Left lung (tissue), 14 donors: ENCODE data around the gene CCL11. TPM values are rescaled to one million over a fixed set of nuclear protein-coding genes. Genes with fewer than 3 reads are reported as not detected.

Experiments used
- ATAC-seq: fragments of 200-7000 bp; cut with Tn5 transposase; one replicate; pipeline ENCODE4 v1.9.1; 2020; ENCODE audit warnings: moderate library complexity
- DNase-seq, 4 donors: peaks; one replicate each; pipeline ENCODE4 v3.0.0-alpha.2; 2013 to 2020
- H3K27ac ChIP-seq, 2 donors: fragments of 200-600 bp; sonication (generic) in 1 of 2; one replicate each; pipeline versions ENCODE4 v1.5.0 to v1.8.0; 2020 to 2021
- H3K27me3 ChIP-seq, 2 donors: fragments of 200-600 bp; sonication (generic) in 1 of 2; one replicate each; pipeline versions ENCODE4 v1.5.0 to v1.8.0; 2020 to 2021
- H3K36me3 ChIP-seq, 2 donors: fragments of 200-600 bp; sonication (generic) in 1 of 2; one replicate each; pipeline versions ENCODE4 v1.5.0 to v1.8.0; 2020 to 2021
- H3K4me1 ChIP-seq, 2 donors: fragments of 200-600 bp; one replicate each; pipeline ENCODE4 v1.8.0; 2021
- H3K4me3 ChIP-seq, 2 donors: fragments of 200-600 bp; sonication (generic) in 1 of 2; one replicate each; pipeline versions ENCODE4 v1.5.0 to v1.8.0; 2020 to 2021; ENCODE audit warnings: mild to moderate bottlenecking in 1 of 2
- H3K9me3 ChIP-seq, 2 donors: fragments of 200-600 bp; sonication (generic) in 1 of 2; one replicate each; pipeline versions ENCODE4 v1.5.0 to v1.8.0; 2020 to 2021
- CTCF ChIP-seq, 2 donors: fragments of 200-600 bp; sonication (generic) in 1 of 2; IDR thresholded peaks; one replicate each; pipeline versions ENCODE4 v1.5.0 to v1.8.0; 2021; ENCODE audit warnings: antibody characterized with exemption in 2 of 2
- intact Hi-C, 2 donors: fragments of 100-400 bp; cut with DNase I; formaldehyde crosslinking; loops; one replicate each; pipeline versions ENCODE4 v1.11.2 to v1.14.2; 2022
- long read RNA-seq, 12 donors: library from polyadenylated mRNA in 2 of 12; unstranded in 2 of 12; transcript quantifications; one replicate each; pipeline ENCODE4 v2.0.0 and lab custom pipeline, GENCODE V29; 2019 to 2026
- polyA plus RNA-seq, 6 donors: library from polyadenylated mRNA; unstranded; fragments of 120-200 nt; gene quantifications; one replicate each; pipeline ENCODE4 v1.2.1, GENCODE V29; 2013; ENCODE audit not compliant: insufficient read length in 6 of 6
- total RNA-seq, 2 donors: library from RNA; stranded (reverse); fragmentation: NEBNext Ultra II Directional; extraction: Animal tissue kit (Norgen Biotek cat#: 25700); gene quantifications; one replicate each; pipeline ENCODE4 v1.2.1, GENCODE V29; 2021
- donor health status: DM: no; HTN: yes; CAD: no.
- donor health status: DM: no; HTN: no; CAD: no.

Gene CCL11
- total RNA-seq = under 1 TPM; 0.32 to 0.42 TPM
- polyA plus RNA-seq = under 1 TPM; 0.20 to 0.99 (median 0.52) TPM
- long read RNA-seq, donor 1 = 0 reads
- long read RNA-seq, donor 2 = 0 reads
- long read RNA-seq, donor 3 = 0 reads
- long read RNA-seq, donor 4 = 0 reads
- long read RNA-seq, donor 5, partial matches to known transcripts = 0 of 1 reads
- long read RNA-seq, donor 5, other reads (novel, unspliced or antisense) = 0 of 1 reads
- long read RNA-seq, donor 6, partial matches to known transcripts = 0 of 1 reads
- long read RNA-seq, donor 6, other reads (novel, unspliced or antisense) = 0 of 1 reads
- long read RNA-seq, donor 7 = 0 reads
- long read RNA-seq, donor 8, partial matches to known transcripts = 0 of 1 reads
- long read RNA-seq, donor 8, other reads (novel, unspliced or antisense) = 0 of 1 reads
- long read RNA-seq, donor 9 = 0 reads
- long read RNA-seq, donor 10, partial matches to known transcripts = 0 of 2 reads
- long read RNA-seq, donor 10, other reads (novel, unspliced or antisense) = 0 of 2 reads
- long read RNA-seq, donor 11 = 0 reads
- long read RNA-seq, donor 12, partial matches to known transcripts = 0 of 1 reads
- long read RNA-seq, donor 12, other reads (novel, unspliced or antisense) = 0 of 1 reads

GRCh38 chr17:34285286-34285792, at the start of gene CCL11:
Gene CCL11 (plus strand): TSS chr17:34285742. CDS start chr17:34285809, 67 bp downstream.
- Histone ChIP-seq H3K4me1 (no peaks in the 10 kb centered on the region), H3K27ac (no peak within 1 kb of the TSS), H3K4me3 (no peak within 1 kb of the TSS), H3K36me3 (no peaks in the 10 kb centered on the region), H3K27me3 (no peaks in the 10 kb centered on the region), H3K9me3 (no peaks in the 10 kb centered on the region)
- TF ChIP-seq CTCF (IDR thresholded peaks at IDR 0.05) = no peak
- ATAC-seq (no peak), DNase-seq (no peak)
- intact Hi-C loops = no loop called here

GRCh38 chr17:34236281-34236892, 49.2 kb upstream of the CCL11 start:
- H3K4me3 ChIP-seq = no peak overlapping the region
- no peaks in the 10 kb centered on the region for H3K9me3 ChIP-seq
- intact Hi-C loops = no loop called here
- no peak for TF ChIP-seq CTCF (IDR thresholded peaks at IDR 0.05)
- ATAC-seq (no peak), DNase-seq (no peak)
- H3K36me3 ChIP-seq = no peaks in the 10 kb centered on the region
- H3K27me3 ChIP-seq = no peaks in the 10 kb centered on the region
- H3K4me1 ChIP-seq = peaks cover 19 to 70% of the 10 kb centered on the region in 2 donors
- peak overlapping the region in 1 of 2 donors; percentile 77 for H3K27ac ChIP-seq

- Histone ChIP-seq H3K4me3 (no peak overlapping the region), H3K27ac (peak overlapping the region in 1 of 2 donors; percentile 0), H3K4me1 (peaks cover 21 to 81% of the 10 kb centered on the region in 2 donors), H3K36me3 (no peaks in the 10 kb centered on the region), H3K9me3 (no peaks in the 10 kb centered on the region), H3K27me3 (no peaks in the 10 kb centered on the region)
- DNase-seq (no peak), ATAC-seq (no peak)
- intact Hi-C loops = no loop called here
- no peak for TF ChIP-seq CTCF (IDR thresholded peaks at IDR 0.05)
These were observed 48.1 kb upstream of the CCL11 start for GRCh38 chr17:34237458-34237857.

- peak; percentile 48 for ATAC-seq
- H3K27ac ChIP-seq = peak overlapping the region; percentile 1 to 96
- H3K9me3 ChIP-seq = no peaks in the 10 kb centered on the region
- no peaks in the 10 kb centered on the region for H3K27me3 ChIP-seq
- peak in 2 of 4 donors; percentile 68 to 82 for DNase-seq
- H3K36me3 ChIP-seq = no peaks in the 10 kb centered on the region
- TF ChIP-seq CTCF (IDR thresholded peaks at IDR 0.05) = no peak
- H3K4me3 ChIP-seq = no peak overlapping the region
- H3K4me1 ChIP-seq = peaks cover 22 to 86% of the 10 kb centered on the region in 2 donors
- intact Hi-C loops = no loop called here
These were observed 44.5 kb upstream of the CCL11 start for GRCh38 chr17:34241062-34241461.
